Keratinocyte (primary cell): Measurements from ENCODE around the gene GNL3L.
"Not testable (repeated sequence)": the region's sequence is repeated elsewhere in the genome, so short reads cannot be mapped to it uniquely, and the experiment has no call there.

Experiments used
- CTCF ChIP-seq, 3 experiments: IDR thresholded peaks in 1 of 3; conservative IDR thresholded peaks in 1 of 3; optimal IDR thresholded peaks in 1 of 3; 2 replicates in 2 of 3; 3 replicates in 1 of 3; pipeline versions ENCODE3 to v1.5.1; 2011; ENCODE audit warnings: low read length in 3 of 3, mild to moderate bottlenecking in 3 of 3, moderate library complexity in 2 of 3, control low read depth in 1 of 3, inconsistent platforms in 1 of 3; ENCODE audit not compliant: insufficient read depth in 2 of 3; ENCODE audit errors: extremely low read depth in 1 of 3
- EZH2 ChIP-seq: IDR thresholded peaks from one replicate; pipeline ENCODE4 v1.6.1; 2012; ENCODE audit warnings: inconsistent platforms, mild to moderate bottlenecking, low read length, moderate library complexity

GRCh38 chrX:54572641-54573040 is 42.6 kb downstream of the GNL3L start:
- TF ChIP-seq CTCF (optimal IDR thresholded peaks at IDR 0.05 in 1 of 3, IDR thresholded peaks at IDR 0.05 in 1 of 3, conservative IDR thresholded peaks at IDR 0.05 in 1 of 3; ENCODE audit: extremely low read depth in 1 of 3, insufficient read depth in 2 of 3, low read length in 3 of 3); EZH2: not testable (repeated sequence)
